Measurements from ENCODE around the gene SORL1. TPM values are rescaled to one million over a fixed set of nuclear protein-coding genes. Genes with fewer than 3 reads are reported as not detected.

SORL1 gene
- total and polyA plus RNA-seq, 2 of the 13 experiments (the other 11 are each of a cell fraction or from before 2014, with no cell fraction given), result 21.3 to 148 TPM

GRCh38 chr11:121441521-121441920, 10.6 kb upstream of the SORL1 start:
- no peaks in the 10 kb centered on the region for H4K20me1 ChIP-seq (ENCODE audit: insufficient read depth, low read length)
- ATAC-seq (no peak), FAIRE-seq (no peak), DNase-seq (ENCODE audit: low spot score) (no peak)
- 53% methylated on average over 2 of the region's 2 CpGs for WGBS (ENCODE audit: low lambda C conversion rate)
- no peaks in the 10 kb centered on the region for H3K9me3 ChIP-seq (ENCODE audit: low read length)
- H3K4me2 ChIP-seq (ENCODE audit: low read depth, low read length), result no peak overlapping the region
- no TSS peak for BruUV-seq (replicated peaks)
- no peak overlapping the region for H3K4me3 ChIP-seq (replicated peaks in 1 of 3; ENCODE audit: insufficient read depth in 1 of 3, low read depth in 2 of 3, low read length in 3 of 3)
- no peak overlapping the region for H2AFZ ChIP-seq (ENCODE audit: low read length)
- intact Hi-C loops (cut with micrococcal nuclease; ENCODE audit: unreplicated experiment) (no loop called here), in situ Hi-C loops (cut with HindIII; ENCODE audit: extremely low pct_ligation_motif_present, low pct_unique_long_range_greater_than_20kb) (no loop called here)
- H3K27ac ChIP-seq (ENCODE audit: extremely low read length, insufficient read depth, low read length), result no peak overlapping the region
- ChIA-PET CTCF (ENCODE audit: low intra/inter-chr PET ratio, low total read pairs) (no interaction called here), POLR2A (no interaction called here)
- peaks cover 13% of the 10 kb centered on the region for H3K4me1 ChIP-seq (ENCODE audit: insufficient read depth, low read length)
- H3K79me2 ChIP-seq (ENCODE audit: insufficient read depth, low read length), result no peaks in the 10 kb centered on the region
- H3K27me3 ChIP-seq (ENCODE audit: control insufficient read depth in 1 of 2, insufficient read depth in 2 of 2, low read length in 2 of 2), result no peaks in the 10 kb centered on the region
- H3K36me3 ChIP-seq (replicated peaks in 1 of 2; ENCODE audit: control insufficient read depth in 1 of 2, insufficient read depth in 2 of 2, low read length in 2 of 2), result no peaks in the 10 kb centered on the region
- H3K9ac ChIP-seq (ENCODE audit: insufficient read depth, low read depth, low read length), result no peak overlapping the region
- TF ChIP-seq IRX3 (CRISPR knock-in tag; IDR thresholded peaks at IDR 0.05; ENCODE audit: borderline replicate concordance, low read depth) (no peak), PITX1 (CRISPR knock-in tag; IDR thresholded peaks at IDR 0.05) (no peak), ZNF367 (CRISPR knock-in tag; IDR thresholded peaks at IDR 0.05; ENCODE audit: borderline replicate concordance) (no peak), E2F5 (CRISPR knock-in tag; conservative IDR thresholded peaks at IDR 0.05) (no peak), HOXA9 (CRISPR knock-in tag; IDR thresholded peaks at IDR 0.05; ENCODE audit: borderline replicate concordance) (no peak), MLX (CRISPR knock-in tag; IDR thresholded peaks at IDR 0.05) (no peak), TSC22D2 (CRISPR knock-in tag; IDR thresholded peaks at IDR 0.05; ENCODE audit: borderline replicate concordance) (no peak), ZFP62 (CRISPR knock-in tag; IDR thresholded peaks at IDR 0.05) (no peak), IKZF4 (CRISPR knock-in tag; IDR thresholded peaks at IDR 0.05; ENCODE audit: borderline replicate concordance, low read depth, not compliant biosample characterization) (no peak), EED (CRISPR knock-in tag; IDR thresholded peaks at IDR 0.05) (no peak), NFE2 (CRISPR knock-in tag; IDR thresholded peaks at IDR 0.05) (no peak), MAFF (IDR thresholded peaks at IDR 0.05; ENCODE audit: low read depth, low read length) (no peak), ZNF558 (CRISPR knock-in tag; IDR thresholded peaks at IDR 0.05; ENCODE audit: borderline replicate concordance) (no peak), ZNF263 (CRISPR knock-in tag; IDR thresholded peaks at IDR 0.05) (no peak), ZNF432 (CRISPR knock-in tag; IDR thresholded peaks at IDR 0.05; ENCODE audit: borderline replicate concordance) (no peak), IRF1 (CRISPR knock-in tag; IDR thresholded peaks at IDR 0.05; ENCODE audit: low read depth) (no peak), ZNF597 (CRISPR knock-in tag; IDR thresholded peaks at IDR 0.05) (no peak), SCMH1 (CRISPR knock-in tag; IDR thresholded peaks at IDR 0.05; ENCODE audit: borderline replicate concordance) (no peak), HNRNPLL (IDR thresholded peaks at IDR 0.05; ENCODE audit: low read depth, low read length, poor library complexity, severe bottlenecking) (no peak), KLF15 (CRISPR knock-in tag; IDR thresholded peaks at IDR 0.05; ENCODE audit: borderline replicate concordance) (no peak)

All from HepG2 (cell line).